Measurements from ENCODE around the gene LRIG2.

The LRIG2 gene

DNA sequence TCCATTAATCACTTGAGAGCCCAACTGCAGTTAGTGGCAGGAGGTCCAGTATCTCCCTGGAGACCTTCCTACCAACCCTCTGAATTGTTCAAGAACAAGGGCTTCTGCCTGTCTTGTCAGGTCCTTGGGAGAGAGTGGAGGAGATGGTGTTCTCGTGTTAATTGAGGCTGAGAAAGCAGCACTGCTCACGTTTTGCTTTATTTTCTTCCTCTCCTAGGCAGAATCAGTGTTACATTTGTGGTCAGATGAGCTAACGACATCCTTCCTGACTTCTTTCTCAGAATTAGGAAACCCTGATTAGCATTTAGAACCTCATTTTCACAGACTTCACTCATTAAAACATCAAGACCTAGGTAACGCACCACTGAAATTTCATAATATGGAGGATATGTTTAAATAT is 26.4 kb upstream of the LRIG2 start:
- H3K4me3 ChIP-seq (ENCODE audit: low read length, poor library complexity, severe bottlenecking), result no peak overlapping the region
- H3K9me3 ChIP-seq (ENCODE audit: insufficient read depth, low read depth, low read length), result no peaks in the 10 kb centered on the region
- no peak for TF ChIP-seq EZH2phosphoT487 (IDR thresholded peaks at IDR 0.05; ENCODE audit: borderline replicate concordance)
- TF ChIP-seq, protein P1, sequence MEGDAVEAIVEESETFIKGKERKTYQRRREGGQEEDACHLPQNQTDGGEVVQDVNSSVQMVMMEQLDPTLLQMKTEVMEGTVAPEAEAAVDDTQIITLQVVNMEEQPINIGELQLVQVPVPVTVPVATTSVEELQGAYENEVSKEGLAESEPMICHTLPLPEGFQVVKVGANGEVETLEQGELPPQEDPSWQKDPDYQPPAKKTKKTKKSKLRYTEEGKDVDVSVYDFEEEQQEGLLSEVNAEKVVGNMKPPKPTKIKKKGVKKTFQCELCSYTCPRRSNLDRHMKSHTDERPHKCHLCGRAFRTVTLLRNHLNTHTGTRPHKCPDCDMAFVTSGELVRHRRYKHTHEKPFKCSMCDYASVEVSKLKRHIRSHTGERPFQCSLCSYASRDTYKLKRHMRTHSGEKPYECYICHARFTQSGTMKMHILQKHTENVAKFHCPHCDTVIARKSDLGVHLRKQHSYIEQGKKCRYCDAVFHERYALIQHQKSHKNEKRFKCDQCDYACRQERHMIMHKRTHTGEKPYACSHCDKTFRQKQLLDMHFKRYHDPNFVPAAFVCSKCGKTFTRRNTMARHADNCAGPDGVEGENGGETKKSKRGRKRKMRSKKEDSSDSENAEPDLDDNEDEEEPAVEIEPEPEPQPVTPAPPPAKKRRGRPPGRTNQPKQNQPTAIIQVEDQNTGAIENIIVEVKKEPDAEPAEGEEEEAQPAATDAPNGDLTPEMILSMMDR (conservative IDR thresholded peaks at IDR 0.05; ENCODE audit: low read length), result no peak
- H2AFZ ChIP-seq (ENCODE audit: low read length), result no peak overlapping the region
- peaks cover 10% of the 10 kb centered on the region for H3K4me1 ChIP-seq (ENCODE audit: insufficient read depth, low read length, poor library complexity, severe bottlenecking)
- H3K9me2 ChIP-seq (replicated peaks; ENCODE audit: low read depth, low read length), result no peaks in the 10 kb centered on the region
- H3K9ac ChIP-seq (ENCODE audit: low read depth, low read length, poor library complexity, severe bottlenecking), result no peak overlapping the region
- no peak overlapping the region for H3K4me2 ChIP-seq (ENCODE audit: low read depth, low read length, poor library complexity, severe bottlenecking)
- H3K36me3 ChIP-seq (ENCODE audit: insufficient read depth, low read length), result no peaks in the 10 kb centered on the region
- H3K79me2 ChIP-seq (ENCODE audit: insufficient read depth, low read length), result no peaks in the 10 kb centered on the region
- H3F3A ChIP-seq (ENCODE audit: low read depth), result no peaks in the 10 kb centered on the region
- no peaks in the 10 kb centered on the region for H4K20me1 ChIP-seq (ENCODE audit: insufficient read depth, low read length, poor library complexity, severe bottlenecking)
- H3K27me3 ChIP-seq (ENCODE audit: insufficient read depth, low read length, poor library complexity, severe bottlenecking), result no peaks in the 10 kb centered on the region

DNA sequence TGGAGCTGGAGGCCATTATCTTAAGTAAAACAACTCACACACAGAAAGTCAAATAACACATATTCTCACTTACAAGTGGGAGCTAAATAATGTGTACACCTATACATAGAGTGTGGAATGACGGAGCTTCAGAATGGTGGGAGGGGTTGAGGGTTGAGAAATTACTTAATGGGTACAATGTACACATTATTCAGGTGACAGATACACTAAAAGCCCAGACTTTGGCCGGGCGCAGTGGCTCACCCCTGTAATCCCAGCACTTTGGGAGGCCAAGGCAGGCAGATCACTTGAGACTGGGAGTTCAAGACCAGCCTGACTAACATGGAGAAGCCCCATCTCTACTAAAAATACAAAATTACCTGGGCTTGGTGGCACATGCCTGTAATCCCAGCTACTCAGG is 24.9 kb upstream of the LRIG2 start:
- Histone ChIP-seq H3K79me2 (ENCODE audit: insufficient read depth, low read length) (no peaks in the 10 kb centered on the region), H3K4me1 (ENCODE audit: insufficient read depth, low read length, poor library complexity, severe bottlenecking) (peaks cover 3% of the 10 kb centered on the region), H3K4me3 (ENCODE audit: low read length, poor library complexity, severe bottlenecking) (no peak overlapping the region), H2AFZ (ENCODE audit: low read length) (no peak overlapping the region), H3K9me3 (ENCODE audit: insufficient read depth, low read depth, low read length) (no peaks in the 10 kb centered on the region), H3K9ac (ENCODE audit: low read depth, low read length, poor library complexity, severe bottlenecking) (no peak overlapping the region), H3K9me2 (replicated peaks; ENCODE audit: low read depth, low read length) (no peaks in the 10 kb centered on the region), H3K27me3 (ENCODE audit: insufficient read depth, low read length, poor library complexity, severe bottlenecking) (no peaks in the 10 kb centered on the region), H4K20me1 (ENCODE audit: insufficient read depth, low read length, poor library complexity, severe bottlenecking) (no peaks in the 10 kb centered on the region), H3F3A (ENCODE audit: low read depth) (no peaks in the 10 kb centered on the region), H3K36me3 (ENCODE audit: insufficient read depth, low read length) (no peaks in the 10 kb centered on the region), H3K4me2 (ENCODE audit: low read depth, low read length, poor library complexity, severe bottlenecking) (no peak overlapping the region)
- TF ChIP-seq, protein P1 (conservative IDR thresholded peaks at IDR 0.05; ENCODE audit: low read length), result no peak
- TF ChIP-seq EZH2phosphoT487 (IDR thresholded peaks at IDR 0.05; ENCODE audit: borderline replicate concordance), result no peak

DNA sequence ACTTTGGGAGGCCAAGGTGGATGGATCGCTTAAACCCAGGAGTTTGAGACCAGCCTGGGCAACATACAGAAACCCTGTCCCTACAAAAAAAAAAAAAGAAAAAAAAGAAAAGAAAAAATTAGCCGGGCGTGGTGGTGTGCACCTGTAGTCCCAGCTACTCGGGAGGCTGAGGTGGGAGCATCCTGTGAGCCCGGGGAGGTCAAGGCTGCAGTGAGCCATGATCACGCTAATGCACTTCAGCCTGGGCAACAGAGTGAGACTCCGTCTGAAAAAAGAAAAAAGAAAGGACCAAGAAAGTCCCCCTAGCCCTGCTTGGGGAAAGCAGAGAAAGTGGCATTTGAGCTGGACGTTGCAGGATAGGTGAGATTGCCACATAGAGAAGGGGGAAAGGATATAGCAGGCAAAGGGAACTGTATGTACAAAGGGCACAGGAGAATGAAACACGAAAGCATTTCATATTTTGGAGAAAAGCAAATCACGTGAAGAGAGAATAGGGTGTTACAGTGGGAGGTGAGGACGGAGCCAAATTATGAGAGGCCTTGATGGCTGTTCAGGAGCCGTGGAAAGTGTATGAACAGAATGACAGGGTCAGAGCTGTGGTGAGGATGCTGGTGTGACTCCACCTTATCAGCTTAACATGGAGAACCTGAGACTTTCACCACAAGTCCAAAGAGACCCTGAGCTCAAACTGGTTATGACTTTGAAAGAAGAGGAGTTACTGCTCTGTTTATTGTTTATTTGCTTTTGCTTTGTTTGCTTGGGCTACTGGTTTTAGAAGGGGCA is 19.5 kb upstream of the LRIG2 start:
- H3K79me2 ChIP-seq (ENCODE audit: insufficient read depth, low read length), result no peaks in the 10 kb centered on the region
- no peaks in the 10 kb centered on the region for H3K27me3 ChIP-seq (ENCODE audit: insufficient read depth, low read length, poor library complexity, severe bottlenecking)
- no peaks in the 10 kb centered on the region for H3K36me3 ChIP-seq (ENCODE audit: insufficient read depth, low read length)
- H3K4me2 ChIP-seq (ENCODE audit: low read depth, low read length, poor library complexity, severe bottlenecking), result no peak overlapping the region
- TF ChIP-seq, protein P1 (conservative IDR thresholded peaks at IDR 0.05; ENCODE audit: low read length), result no peak
- no peak for TF ChIP-seq EZH2phosphoT487 (IDR thresholded peaks at IDR 0.05; ENCODE audit: borderline replicate concordance)
- H4K20me1 ChIP-seq (ENCODE audit: insufficient read depth, low read length, poor library complexity, severe bottlenecking), result no peaks in the 10 kb centered on the region
- no peak overlapping the region for H3K9ac ChIP-seq (ENCODE audit: low read depth, low read length, poor library complexity, severe bottlenecking)
- H3K4me3 ChIP-seq (ENCODE audit: low read length, poor library complexity, severe bottlenecking), result no peak overlapping the region
- H3F3A ChIP-seq (ENCODE audit: low read depth), result no peaks in the 10 kb centered on the region
- H2AFZ ChIP-seq (ENCODE audit: low read length), result 0 out of 2 replicates have a peak overlapping the region, but pooled peaks have one; percentile 33
- no peaks in the 10 kb centered on the region for H3K9me3 ChIP-seq (ENCODE audit: insufficient read depth, low read depth, low read length)
- H3K9me2 ChIP-seq (replicated peaks; ENCODE audit: low read depth, low read length), result no peaks in the 10 kb centered on the region
- no peaks in the 10 kb centered on the region for H3K4me1 ChIP-seq (ENCODE audit: insufficient read depth, low read length, poor library complexity, severe bottlenecking)

Measured in Loucy (cell line).